ENCODE measurements around the gene KCNQ1.

The KCNQ1 gene

DNA sequence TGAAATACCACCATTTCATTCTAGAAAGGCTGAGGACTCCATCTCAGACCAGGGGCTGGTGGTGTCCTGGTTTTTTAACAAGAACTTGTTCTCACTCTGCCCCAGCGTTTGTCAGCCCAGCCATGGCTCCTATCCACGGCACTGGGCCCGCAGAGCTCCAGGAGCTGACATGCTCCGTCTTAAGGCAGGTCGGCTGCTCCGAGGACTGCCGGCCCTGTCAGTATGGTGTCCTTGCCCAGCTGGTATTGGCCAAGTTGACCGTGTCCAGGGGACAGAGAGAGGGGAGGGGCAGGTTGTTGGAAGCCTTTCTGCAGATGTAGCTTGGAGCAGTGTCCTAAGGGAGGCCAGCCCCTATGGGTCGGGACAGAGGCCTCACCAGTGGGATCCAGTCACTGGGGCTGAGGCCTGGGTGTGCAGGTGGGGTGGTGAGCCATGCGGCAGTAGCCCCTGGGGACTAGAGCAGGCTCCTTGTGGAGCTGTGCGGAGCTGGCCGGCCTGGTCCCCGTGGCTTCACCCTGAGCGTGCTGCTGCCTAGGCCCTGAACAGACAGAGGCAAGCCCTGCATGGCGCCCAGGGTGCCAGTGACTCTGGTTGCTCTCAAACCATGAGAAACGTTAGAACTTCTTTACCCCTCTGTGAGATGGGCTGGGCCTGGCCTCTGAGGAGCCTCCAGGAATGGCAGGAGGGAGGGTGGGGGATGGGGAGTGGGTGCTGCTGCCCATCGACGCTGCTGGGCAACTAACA lies 294.9 kb downstream of the KCNQ1 start:
- no peak for FAIRE-seq
- DNase-seq (ENCODE audit: insufficient read length, low spot score): no peak
- TF ChIP-seq, protein P1, sequence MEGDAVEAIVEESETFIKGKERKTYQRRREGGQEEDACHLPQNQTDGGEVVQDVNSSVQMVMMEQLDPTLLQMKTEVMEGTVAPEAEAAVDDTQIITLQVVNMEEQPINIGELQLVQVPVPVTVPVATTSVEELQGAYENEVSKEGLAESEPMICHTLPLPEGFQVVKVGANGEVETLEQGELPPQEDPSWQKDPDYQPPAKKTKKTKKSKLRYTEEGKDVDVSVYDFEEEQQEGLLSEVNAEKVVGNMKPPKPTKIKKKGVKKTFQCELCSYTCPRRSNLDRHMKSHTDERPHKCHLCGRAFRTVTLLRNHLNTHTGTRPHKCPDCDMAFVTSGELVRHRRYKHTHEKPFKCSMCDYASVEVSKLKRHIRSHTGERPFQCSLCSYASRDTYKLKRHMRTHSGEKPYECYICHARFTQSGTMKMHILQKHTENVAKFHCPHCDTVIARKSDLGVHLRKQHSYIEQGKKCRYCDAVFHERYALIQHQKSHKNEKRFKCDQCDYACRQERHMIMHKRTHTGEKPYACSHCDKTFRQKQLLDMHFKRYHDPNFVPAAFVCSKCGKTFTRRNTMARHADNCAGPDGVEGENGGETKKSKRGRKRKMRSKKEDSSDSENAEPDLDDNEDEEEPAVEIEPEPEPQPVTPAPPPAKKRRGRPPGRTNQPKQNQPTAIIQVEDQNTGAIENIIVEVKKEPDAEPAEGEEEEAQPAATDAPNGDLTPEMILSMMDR (IDR thresholded peaks at IDR 0.05; ENCODE audit: insufficient read depth, missing control alignments): no peak

DNA sequence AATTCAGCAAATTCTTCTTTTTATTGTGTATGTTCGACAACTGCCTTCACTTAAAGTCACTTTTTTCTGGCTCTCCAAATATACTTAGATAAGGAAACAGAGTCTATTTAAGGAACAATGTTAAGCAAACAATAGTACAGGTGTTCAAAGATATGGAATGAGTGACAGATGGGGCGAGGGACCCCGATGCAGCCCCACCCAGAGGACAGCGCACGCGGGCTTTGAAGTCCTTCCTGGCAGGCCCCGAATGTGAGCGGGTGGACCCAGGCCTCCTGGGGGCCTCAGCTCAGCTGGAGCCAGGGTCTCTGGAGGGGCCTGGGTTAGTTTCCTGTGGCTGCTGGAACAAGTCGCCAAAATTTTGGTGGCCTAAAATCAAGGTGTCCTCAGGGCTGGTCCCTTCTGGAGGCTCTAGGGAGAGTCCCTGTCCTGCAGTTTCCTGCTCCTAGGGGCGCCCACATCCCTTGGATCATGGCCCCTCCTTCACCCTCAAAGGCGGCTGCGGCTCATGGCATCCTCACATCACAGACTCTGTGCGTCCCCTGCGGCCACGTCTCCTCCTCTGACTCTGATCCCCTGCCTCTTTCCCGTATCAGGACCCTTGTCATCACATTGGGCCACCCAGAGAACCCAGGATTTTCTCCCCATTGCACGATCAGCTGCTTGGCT lies 295.6 kb downstream of the KCNQ1 start:
- DNase-seq (ENCODE audit: insufficient read length, low spot score): no peak
- FAIRE-seq: no peak
- TF ChIP-seq, protein P1 (IDR thresholded peaks at IDR 0.05; ENCODE audit: insufficient read depth, missing control alignments): no peak

DNA sequence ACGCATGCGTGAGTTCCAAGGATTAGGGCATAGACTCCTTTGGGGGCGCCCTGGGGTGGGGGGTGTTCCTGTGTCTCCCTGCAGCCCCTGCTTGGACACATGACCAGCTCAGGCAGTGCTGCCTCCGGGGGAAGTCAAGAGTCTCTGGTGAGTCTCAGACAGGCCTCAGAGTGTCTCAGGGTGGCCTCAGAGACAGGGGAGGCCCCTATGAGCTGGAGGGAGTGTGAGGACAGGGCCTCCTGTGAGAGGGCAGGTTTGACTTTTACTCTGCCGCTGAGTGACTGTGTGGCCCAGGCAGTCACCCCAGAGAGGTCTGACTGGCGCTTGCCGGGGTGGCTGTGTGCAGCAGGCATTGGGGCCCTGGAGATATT lies 296.2 kb downstream of the KCNQ1 start:
- no peak for DNase-seq (ENCODE audit: insufficient read length, low spot score)
- TF ChIP-seq, protein P1 (IDR thresholded peaks at IDR 0.05; ENCODE audit: insufficient read depth, missing control alignments): no peak
- FAIRE-seq: no peak

DNA sequence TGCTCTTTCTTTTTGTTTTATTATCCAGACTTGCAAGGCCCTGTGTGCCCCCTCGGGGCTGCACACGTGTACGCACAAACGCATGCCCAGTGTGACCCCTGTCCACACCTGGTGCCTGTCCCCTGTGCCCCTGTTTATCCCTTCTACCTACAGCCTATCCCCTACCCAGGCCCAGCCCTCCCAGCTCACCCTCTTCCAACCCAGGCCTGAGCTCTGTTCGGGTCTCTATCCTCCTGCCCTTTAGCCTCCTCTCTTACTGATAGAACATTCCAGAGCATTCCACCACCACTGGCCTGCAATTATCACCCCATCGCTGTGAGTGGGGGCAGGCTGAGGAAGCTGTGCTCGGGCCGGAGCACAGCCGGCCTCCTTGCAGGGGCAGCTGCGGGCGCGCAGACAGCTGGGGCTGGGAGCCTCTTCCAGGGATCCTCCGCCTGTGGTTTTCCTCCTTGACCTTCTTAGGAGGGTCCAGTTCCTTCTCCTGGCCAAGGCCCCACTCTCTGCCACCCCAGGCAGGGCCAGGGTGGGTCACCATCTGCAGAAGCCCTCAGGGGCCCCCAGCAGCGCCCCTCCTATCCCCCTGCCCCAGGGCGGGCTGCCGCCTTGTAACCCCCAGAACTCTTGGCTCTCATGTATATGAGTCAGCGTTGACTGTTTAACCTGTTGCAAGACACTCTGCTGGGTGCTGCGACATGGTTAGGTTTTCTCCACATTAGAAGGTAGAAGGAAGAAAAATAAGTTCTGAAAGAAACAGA lies 296.7 kb downstream of the KCNQ1 start:
- DNase-seq (ENCODE audit: insufficient read length, low spot score) (no peak), FAIRE-seq (no peak)
- TF ChIP-seq, protein P1 (IDR thresholded peaks at IDR 0.05; ENCODE audit: insufficient read depth, missing control alignments): no peak

DNA sequence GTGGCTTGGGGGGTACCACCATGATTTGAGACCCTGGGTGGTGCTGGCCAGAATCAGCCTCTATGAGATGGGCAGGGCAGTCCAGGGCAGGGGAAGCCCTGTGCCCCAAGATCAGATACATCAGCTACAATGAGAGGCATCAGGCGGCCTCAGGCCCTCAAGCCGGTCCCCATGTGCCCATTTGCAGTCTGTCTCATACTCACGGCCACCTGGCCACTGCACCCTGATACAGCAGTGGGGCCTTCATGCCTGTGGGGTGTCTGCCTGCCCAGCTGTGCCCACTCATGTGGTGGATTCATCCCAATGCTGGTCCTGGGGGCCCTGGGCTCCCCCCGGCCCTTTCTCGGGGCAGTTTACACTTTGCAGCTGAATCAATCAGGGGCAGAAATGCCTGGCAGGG lies 297.4 kb downstream of the KCNQ1 start:
- DNase-seq (ENCODE audit: insufficient read length, low spot score) (no peak), FAIRE-seq (no peak)
- TF ChIP-seq, protein P1 (IDR thresholded peaks at IDR 0.05; ENCODE audit: insufficient read depth, missing control alignments): no peak

DNA sequence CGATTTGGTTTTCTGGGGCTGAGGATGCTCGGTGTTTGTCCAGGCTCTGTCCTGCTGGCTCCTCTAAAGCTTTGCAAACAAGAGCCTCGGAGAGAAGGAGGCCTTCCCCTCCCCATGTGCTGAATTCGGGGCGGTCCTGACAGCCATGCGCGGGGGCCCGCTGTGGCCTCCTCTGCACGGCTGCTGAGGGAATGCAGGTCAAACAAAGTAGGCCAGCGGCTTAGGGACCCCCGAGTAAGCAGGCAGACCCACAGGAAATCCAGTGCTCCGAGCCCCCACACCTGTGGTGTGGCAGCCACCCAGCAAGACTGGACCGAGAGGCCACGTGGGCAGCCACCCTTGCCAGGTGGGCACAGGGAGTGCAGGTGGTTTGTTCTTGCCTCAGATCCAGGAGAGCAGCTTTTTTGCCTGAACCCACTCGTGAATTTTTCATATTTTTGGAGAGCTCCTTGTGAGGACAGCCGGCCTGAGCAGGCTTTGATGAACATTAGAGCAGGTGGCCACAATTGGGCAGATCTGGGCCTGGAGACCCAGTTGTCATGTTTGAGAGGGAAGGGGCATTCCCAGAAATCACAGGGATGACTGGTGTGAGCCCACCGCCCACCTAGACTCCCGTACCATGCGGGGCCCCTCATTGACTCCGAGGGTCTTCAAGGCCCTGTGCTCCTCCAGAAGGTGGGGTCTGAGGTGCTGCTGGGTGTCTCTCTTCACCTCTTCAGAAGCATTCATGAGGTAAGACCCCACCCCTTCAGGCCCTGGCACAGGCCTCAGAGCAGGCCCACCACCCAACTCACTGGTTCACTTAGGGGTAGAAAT lies 298.0 kb downstream of the KCNQ1 start:
- no peak for FAIRE-seq
- TF ChIP-seq, protein P1 (IDR thresholded peaks at IDR 0.05; ENCODE audit: insufficient read depth, missing control alignments): no peak

More for the DNA sequence above, 298.0 kb downstream of the KCNQ1 start:
- DNase-seq (ENCODE audit: insufficient read length, low spot score): no peak
